Esophagus (tissue), 2 donors: ENCODE results near the gene OSBPL7. TPM values are rescaled to one million over a fixed set of nuclear protein-coding genes. Genes with fewer than 3 reads are reported as not detected.
A peak's percentile ranks its signal among the peaks of the same experiment; 100 is the strongest.

Experiments
- H3K27ac ChIP-seq, 2 donors: one replicate each; pipeline ENCODE4 v1.5.1; 2013; ENCODE audit warnings: low read depth in 2 of 2, mild to moderate bottlenecking in 2 of 2, inconsistent platforms in 1 of 2, low read length in 1 of 2, moderate library complexity in 1 of 2
- H3K27me3 ChIP-seq, 2 donors: one replicate each; pipeline ENCODE4 v1.6.1; 2013; ENCODE audit warnings: low read length in 2 of 2, control low read depth in 1 of 2, mild to moderate bottlenecking in 1 of 2; ENCODE audit not compliant: insufficient read depth in 2 of 2, control insufficient read depth in 1 of 2
- H3K36me3 ChIP-seq, 2 donors: one replicate each; pipeline ENCODE4 v1.6.1; 2013; ENCODE audit warnings: low read length in 1 of 2; ENCODE audit not compliant: control insufficient read depth in 2 of 2, insufficient read depth in 2 of 2
- H3K4me1 ChIP-seq, 2 donors: one replicate each; pipeline ENCODE4 v1.6.1; 2013; ENCODE audit warnings: low read length in 1 of 2; ENCODE audit not compliant: control insufficient read depth in 2 of 2, insufficient read depth in 2 of 2
- H3K4me3 ChIP-seq, 2 donors: one replicate each; pipeline ENCODE4 v1.5.1; 2013; ENCODE audit warnings: low read length in 2 of 2, mild to moderate bottlenecking in 2 of 2, low read depth in 1 of 2, moderate library complexity in 1 of 2
- H3K9me3 ChIP-seq, 2 donors: one replicate each; pipeline ENCODE4 v1.6.1; 2013; ENCODE audit warnings: mild to moderate bottlenecking in 2 of 2, low read depth in 1 of 2, low read length in 1 of 2, moderate library complexity in 1 of 2; ENCODE audit not compliant: control insufficient read depth in 2 of 2, insufficient read depth in 1 of 2
- WGBS, 2 donors: extraction: QIAGEN DNeasy Blood & Tissue Kit; methylation state at CpG; one replicate each; pipeline ENCODE4 v1.1.7; 2013; 5-methylcytosine and 5-hydroxymethylcytosine counted together
- polyA plus RNA-seq, 2 donors: library from polyadenylated mRNA; stranded (reverse); fragments of 200-250 nt; gene quantifications; one replicate each; pipeline ENCODE4 v1.2.3, GENCODE V29; 2013
- donor health status: healthy with polysubstance abuse.
- donor health status: Bipolar disorder and iron deficiency.

OSBPL7 gene
- polyA plus RNA-seq, 2 donors: 1.9 to 3.7 TPM

DNA sequence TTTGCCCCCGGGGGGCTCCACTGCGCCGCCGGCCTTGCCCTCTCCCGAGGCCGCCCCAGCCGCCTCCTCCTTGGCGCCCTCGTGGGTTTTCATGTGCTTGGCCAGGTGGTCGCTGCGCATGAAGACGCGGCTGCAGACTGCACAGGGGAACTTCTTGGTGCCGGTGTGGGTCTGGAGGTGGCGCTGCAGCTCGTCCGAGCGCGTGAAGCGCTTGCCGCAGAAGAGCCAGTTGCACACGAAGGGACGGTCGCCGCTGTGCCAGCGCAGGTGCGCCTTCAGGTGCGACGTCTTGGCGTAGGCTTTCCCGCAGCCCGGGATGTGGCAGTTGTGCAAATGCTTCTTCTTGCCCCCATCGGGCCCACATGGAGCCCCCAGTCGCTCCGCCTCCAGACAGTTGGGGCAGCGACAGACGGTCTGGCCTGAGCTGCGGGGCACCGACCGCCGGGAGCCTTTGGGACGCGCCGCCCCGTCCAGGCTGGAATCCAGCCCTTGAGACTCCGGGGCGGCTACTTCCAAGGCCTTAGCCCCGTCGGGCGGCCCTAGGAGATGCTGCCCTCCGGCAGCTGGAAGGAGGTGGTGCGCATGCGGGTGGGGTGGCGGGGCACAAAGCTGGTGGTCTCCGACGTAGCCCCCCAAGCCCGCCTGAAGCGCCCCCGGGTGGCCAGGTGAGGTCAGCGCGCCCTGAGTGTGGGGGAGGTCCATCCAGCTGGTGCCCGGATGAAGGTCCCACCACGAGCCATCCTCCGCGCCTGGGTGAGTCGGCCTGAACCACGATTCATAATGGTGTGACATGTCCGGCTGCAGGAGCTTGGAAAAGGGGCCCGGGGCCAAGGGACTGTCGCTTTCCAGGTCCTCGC, 26.0 kb upstream of the OSBPL7 start:
- 33 to 41% methylated on average over 70 to 71 of the region's 71 CpGs for WGBS, 2 donors
- H3K9me3 ChIP-seq: no peaks in the 10 kb centered on the region
- H3K27me3 ChIP-seq: peaks cover 0 to 7% of the 10 kb centered on the region in 2 donors
- peaks cover 0 to 3% of the 10 kb centered on the region in 2 donors for H3K36me3 ChIP-seq
- H3K27ac ChIP-seq: no peak overlapping the region
- H3K4me3 ChIP-seq: no peak overlapping the region
- peaks cover 8 to 18% of the 10 kb centered on the region in 2 donors for H3K4me1 ChIP-seq

GRCh38 chr17:47846716-47847340, 25.2 kb upstream of the OSBPL7 start:
- H3K27me3 ChIP-seq: peaks cover 0 to 3% of the 10 kb centered on the region in 2 donors
- WGBS, 2 donors: 22 to 30% methylated on average over 30 to 31 of the region's 31 CpGs
- H3K27ac ChIP-seq: no peak overlapping the region
- H3K4me3 ChIP-seq: no peak overlapping the region
- peaks cover 8 to 18% of the 10 kb centered on the region in 2 donors for H3K4me1 ChIP-seq
- H3K36me3 ChIP-seq: peaks cover 0 to 3% of the 10 kb centered on the region in 2 donors
- H3K9me3 ChIP-seq: no peaks in the 10 kb centered on the region

- Histone ChIP-seq H3K36me3 (peaks cover 0 to 3% of the 10 kb centered on the region in 2 donors), H3K4me1 (peaks cover 11 to 18% of the 10 kb centered on the region in 2 donors), H3K27ac (no peak overlapping the region), H3K9me3 (no peaks in the 10 kb centered on the region), H3K27me3 (peaks cover 0 to 3% of the 10 kb centered on the region in 2 donors), H3K4me3 (no peak overlapping the region)
- 82 to 86% methylated on average over 3 of the region's 3 CpGs for WGBS, 2 donors
Measured at GRCh38 chr17:47845716-47846075, 24.1 kb upstream of the OSBPL7 start.

DNA sequence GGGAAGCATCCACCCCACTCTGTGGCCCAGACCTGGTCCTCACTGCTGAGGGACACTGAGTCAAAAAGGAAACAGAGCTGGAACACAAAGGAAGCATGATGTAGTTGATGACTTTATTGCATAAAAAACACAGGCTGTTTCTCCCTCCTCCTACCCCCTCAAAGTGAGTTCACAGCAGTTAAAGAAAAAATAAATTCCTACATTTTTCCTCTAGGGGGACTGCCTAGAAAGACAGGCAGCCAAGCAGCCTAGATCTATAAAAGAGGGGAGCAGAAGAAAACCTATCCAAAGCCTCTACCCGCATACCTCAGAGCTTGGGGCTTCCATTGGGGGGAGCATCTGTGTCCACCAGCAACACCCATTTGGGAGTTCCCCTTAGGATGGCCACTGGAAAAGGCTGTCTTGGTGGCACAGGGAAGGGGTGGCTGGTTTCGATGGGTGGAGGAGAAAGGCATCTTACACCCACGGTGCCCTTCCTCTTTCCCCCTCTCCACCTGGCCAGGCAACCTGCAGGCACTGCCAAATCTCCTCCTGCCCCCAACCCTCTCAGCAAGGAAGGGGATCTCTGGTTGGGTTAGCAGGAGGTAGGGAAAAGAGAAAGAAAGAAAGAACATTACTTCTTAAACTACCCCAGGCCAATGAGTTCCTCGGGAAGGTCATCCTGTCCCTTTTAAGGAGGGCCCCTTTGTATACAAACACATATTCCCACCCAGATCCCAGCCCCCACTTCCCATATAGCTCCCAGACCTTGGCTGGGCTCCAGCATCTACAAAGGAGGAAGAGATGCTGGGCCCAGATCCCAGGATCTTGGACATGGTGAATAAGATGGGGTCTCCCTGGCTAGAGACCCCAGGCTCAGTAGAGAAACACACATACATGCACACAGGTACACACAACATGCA, 23.5 kb upstream of the OSBPL7 start:
- no peak overlapping the region for H3K27ac ChIP-seq
- H3K4me3 ChIP-seq: no peak overlapping the region
- WGBS, 2 donors: 69 to 72% methylated on average over 4 of the region's 4 CpGs
- peaks cover 13 to 15% of the 10 kb centered on the region in 2 donors for H3K4me1 ChIP-seq
- peaks cover 0 to 3% of the 10 kb centered on the region in 2 donors for H3K27me3 ChIP-seq
- no peaks in the 10 kb centered on the region for H3K9me3 ChIP-seq
- peaks cover 0 to 3% of the 10 kb centered on the region in 2 donors for H3K36me3 ChIP-seq

DNA sequence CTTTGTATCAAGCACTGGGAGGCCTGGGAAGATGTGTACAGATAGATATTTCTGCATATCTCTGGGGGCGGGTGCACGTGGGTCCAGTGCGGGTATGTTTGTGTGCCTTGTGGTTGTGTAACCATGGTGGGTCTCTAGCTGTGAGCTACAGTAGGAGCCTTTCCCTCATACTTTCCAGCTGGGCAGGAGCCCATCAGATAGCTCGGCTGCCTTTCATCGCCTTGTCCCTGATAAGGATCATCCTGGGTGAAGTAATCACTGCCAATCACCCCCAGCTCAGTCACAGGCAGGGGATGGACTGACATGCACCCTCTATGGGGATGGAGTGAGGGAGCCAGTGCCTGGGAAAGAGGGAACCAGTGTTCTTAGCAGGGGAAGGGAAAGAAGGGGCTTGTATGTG, 22.6 kb upstream of the OSBPL7 start:
- peaks cover 0 to 3% of the 10 kb centered on the region in 2 donors for H3K36me3 ChIP-seq
- 71 to 79% methylated on average over 5 of the region's 5 CpGs for WGBS, 2 donors
- H3K4me1 ChIP-seq: peaks cover 10 to 17% of the 10 kb centered on the region in 2 donors
- H3K27me3 ChIP-seq: peaks cover 0 to 3% of the 10 kb centered on the region in 2 donors
- no peaks in the 10 kb centered on the region for H3K9me3 ChIP-seq
- no peak overlapping the region for H3K27ac ChIP-seq
- H3K4me3 ChIP-seq: no peak overlapping the region

GRCh38 chr17:47843391-47843730, 21.8 kb upstream of the OSBPL7 start:
- Histone ChIP-seq H3K4me3 (no peak overlapping the region), H3K27me3 (peaks cover 0 to 3% of the 10 kb centered on the region in 2 donors), H3K27ac (no peak overlapping the region), H3K36me3 (peaks cover 0 to 8% of the 10 kb centered on the region in 2 donors), H3K4me1 (peaks cover 10 to 15% of the 10 kb centered on the region in 2 donors), H3K9me3 (no peaks in the 10 kb centered on the region)
- WGBS, 2 donors: 21 to 24% methylated on average over 6 of the region's 6 CpGs

DNA sequence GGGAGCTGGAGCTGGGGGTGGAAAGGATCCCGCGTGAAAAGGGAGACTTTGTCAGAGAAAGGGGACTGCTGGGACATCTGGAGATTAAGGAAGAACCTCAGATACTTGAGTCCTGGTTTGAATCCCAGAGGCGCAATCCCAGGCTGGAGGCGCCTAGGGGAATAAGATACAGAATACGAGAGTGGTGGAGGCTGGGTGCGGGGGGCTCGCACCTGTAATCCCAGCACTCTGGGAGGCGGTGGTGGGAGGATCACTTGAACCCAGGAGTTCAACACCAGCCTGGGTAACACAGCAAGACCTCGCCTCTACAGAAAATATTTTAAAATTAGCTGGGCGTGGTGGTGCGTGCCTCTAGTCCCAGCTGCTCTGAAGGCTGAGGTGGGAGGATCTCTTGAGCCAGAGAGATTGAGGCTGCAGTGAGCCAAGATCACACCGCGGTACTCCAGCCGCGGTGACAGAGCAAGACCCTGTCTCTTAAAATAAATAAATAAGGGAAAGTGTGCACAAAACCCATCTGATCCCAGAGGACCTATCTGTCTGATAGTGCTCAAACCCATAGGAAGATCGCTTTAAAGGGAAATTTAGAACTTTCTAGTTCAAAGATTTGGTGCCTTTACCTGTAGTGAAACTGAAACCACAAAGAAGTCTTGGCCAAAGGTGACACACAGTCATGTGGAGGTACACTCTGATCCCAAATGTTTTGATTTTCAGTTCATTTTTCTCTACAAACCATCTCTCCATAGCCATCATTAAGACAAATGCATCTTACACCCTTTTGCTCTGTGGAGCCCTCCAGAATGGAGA, 20.1 kb upstream of the OSBPL7 start:
- Histone ChIP-seq H3K27me3 (no peaks in the 10 kb centered on the region), H3K9me3 (no peaks in the 10 kb centered on the region), H3K4me3 (no peak overlapping the region), H3K36me3 (peaks cover 0 to 14% of the 10 kb centered on the region in 2 donors), H3K4me1 (peaks cover 3 to 15% of the 10 kb centered on the region in 2 donors), H3K27ac (peak overlapping the region in 1 of 2 donors; percentile 29)
- 56 to 65% methylated on average over 16 of the region's 16 CpGs for WGBS, 2 donors

- Histone ChIP-seq H3K4me3 (peak within 1 kb of the TSS; percentile 65 to 75), H3K4me1 (peaks cover 3 to 17% of the 10 kb centered on the region in 2 donors), H3K9me3 (no peaks in the 10 kb centered on the region), H3K27me3 (no peaks in the 10 kb centered on the region), H3K36me3 (peaks cover 3 to 20% of the 10 kb centered on the region in 2 donors), H3K27ac (peak within 1 kb of the TSS; percentile 22 to 29)
- WGBS, 2 donors: 1% methylated on average over 53 to 55 of the region's 55 CpGs
Measured at GRCh38 chr17:47840742-47841487, 19.3 kb upstream of the OSBPL7 start, which contains the start of gene SCRN2. TSS of gene SCRN2 (minus strand) at chr17:47841273. CDS start at chr17:47840843, 430 bp downstream.
